GM18520 (cell line): Measurements from ENCODE around the gene ADAMTS9.

Experiments used
- ATAC-seq: cut with Tn5 transposase; IDR thresholded peaks from one replicate; pipeline ENCODE4 v1.9.1; 2021; ENCODE audit not compliant: unreplicated experiment

The ADAMTS9 gene

GRCh38 chr3:64658001-64658400 is 29.8 kb downstream of the ADAMTS9 start:
- no peak for ATAC-seq

- ATAC-seq, result no peak
Observed at GRCh38 chr3:64656544-64656943, 31.3 kb downstream of the ADAMTS9 start.

- no peak for ATAC-seq
Observed at GRCh38 chr3:64655160-64655559, 32.6 kb downstream of the ADAMTS9 start.

DNA sequence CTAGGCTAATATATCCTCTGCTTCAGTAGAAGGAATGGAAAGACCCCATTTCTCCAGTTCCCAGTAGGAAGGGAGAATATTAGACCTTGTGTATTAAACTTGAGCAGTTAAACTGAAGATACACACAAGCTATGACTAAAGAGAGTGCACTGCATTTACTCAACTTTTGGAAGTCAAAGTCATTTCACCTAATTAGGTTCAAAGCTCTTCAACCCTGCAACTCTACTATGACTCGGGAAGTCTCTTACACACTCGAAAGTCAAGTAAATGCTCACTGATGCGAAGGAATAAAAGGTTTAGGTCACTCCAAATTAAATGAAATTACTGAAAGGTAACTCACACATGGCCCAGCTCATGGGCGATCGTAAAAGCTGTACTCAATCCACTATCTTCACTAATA is 33.8 kb downstream of the ADAMTS9 start:
- ATAC-seq, result no peak

GRCh38 chr3:64653101-64653500 is 34.7 kb downstream of the ADAMTS9 start:
- ATAC-seq, result no peak

DNA sequence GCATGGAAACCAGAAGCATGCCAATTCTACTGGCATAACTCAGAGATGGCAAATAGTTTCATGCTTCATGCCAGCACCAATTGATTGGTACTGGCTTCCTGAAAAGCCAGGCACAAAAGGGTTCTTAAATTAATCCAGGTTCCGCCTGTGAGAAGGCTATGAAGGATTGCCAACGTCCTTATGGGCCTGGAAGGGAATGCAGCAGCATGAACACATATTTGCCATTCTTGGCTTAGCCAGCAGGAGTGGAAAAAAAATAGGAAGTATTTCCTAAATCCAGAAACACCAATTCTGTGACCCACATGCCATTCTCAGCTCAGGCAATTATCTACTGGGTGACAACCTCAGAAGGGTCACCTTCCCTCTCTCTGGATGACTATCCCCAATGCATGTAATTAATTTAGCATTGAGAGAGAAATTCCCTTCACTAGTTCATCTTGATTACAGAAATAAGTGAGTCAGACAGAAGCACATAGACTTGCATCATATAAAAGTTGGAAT is 36.0 kb downstream of the ADAMTS9 start:
- no peak for ATAC-seq

- ATAC-seq, result no peak
Observed at GRCh38 chr3:64651303-64651702, 36.5 kb downstream of the ADAMTS9 start.

DNA sequence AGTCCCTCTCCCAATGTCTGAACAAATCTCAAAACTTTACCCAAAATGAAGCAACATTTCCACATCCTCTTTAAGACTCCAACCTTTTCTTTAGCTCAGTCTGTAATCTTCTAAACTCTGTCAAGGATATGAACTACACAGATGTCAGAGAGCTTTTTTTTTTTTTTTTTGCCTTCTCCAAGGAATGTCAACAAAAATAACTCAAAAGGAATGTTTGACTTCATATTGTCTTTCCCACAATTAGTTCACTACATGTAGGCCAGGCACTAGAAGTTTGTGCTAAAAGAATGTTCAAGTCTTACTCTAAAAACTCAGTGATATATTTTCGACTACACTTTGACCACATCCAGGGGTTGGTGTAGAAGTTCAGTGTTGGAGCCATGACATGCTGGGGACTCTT is 37.1 kb downstream of the ADAMTS9 start:
- no peak for ATAC-seq

DNA sequence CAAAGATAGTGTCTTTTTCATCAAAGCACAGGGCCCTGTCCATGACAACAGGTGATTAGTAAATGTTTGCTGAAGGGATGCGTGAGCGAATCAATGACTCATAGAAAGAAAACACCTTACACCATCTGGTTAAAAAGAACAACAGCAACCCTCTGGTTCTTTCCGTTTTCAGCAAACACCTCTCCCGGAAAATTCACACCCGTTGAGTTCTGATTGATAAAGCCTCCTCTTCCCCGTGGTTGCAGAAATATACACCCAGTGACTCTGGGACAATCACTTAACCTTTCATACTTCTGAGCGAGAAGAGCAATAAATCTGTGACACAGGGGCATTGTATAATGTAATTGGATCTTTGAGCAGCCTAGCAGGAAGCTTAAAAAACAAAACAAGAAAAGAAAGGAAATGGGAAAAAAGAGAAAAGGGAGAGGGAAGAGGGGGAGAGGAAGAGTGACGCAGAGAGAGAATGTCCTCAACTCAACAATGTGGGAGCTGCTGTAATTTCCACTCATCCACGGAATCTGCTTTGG is 37.6 kb downstream of the ADAMTS9 start:
- ATAC-seq, result no peak

- no peak for ATAC-seq
Observed at GRCh38 chr3:64648927-64649906, 38.6 kb downstream of the ADAMTS9 start.

DNA sequence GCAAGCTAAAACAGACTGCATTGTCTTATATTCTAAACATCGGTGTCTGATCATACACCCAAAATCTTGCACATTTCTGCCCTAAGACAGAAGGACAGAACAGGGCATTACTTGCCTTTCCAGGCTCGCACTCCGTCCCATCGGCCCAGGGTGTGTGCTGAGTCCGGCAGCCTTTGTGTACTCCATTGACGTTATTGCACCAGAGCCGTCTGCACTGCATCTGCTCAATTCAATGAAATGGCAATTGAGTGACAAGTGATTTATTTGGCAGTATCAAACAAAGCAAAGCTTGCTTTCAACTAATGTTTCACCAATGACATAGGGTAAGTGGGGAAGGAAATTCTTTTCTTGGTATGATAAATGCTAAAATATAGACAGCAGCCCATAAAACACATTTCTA is 40.0 kb downstream of the ADAMTS9 start:
- no peak for ATAC-seq

DNA sequence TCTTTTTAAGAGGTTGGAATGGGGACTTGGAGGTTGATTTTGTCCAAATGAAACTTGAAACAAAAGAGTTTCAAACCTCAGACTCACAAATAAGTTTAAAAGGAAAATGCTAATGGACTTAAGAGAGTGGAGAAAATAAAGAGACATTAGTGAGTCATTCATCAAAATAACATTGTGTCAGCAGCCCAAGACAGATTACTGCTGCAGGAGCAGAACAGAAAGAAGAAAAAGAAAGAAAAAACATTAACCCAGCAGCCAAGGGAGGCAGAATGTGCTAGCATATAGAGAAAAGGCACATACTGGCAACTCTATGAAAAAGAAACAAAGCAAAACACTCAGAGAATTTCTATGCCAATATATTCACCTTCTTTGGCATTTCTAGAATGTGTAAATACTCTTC is 42.6 kb downstream of the ADAMTS9 start:
- no peak for ATAC-seq

DNA sequence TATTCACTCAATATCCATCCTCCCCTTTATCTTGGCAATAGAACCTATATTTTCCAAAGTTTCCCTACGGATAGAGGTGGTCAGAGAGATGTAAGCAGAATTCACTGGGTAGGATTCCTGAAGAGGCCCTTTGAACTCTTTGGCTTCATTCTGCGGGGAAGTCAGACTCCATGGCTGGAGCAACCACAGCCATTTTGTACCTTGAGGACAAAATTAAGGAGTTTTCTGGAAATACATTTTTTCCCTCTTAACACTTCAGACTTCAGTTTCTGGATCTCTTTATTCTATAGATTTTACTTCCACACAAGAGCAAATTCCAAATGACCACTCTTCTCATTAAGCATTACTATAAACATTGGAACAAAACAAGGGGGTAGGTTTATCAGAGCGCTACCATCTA is 43.3 kb downstream of the ADAMTS9 start:
- no peak for ATAC-seq

GRCh38 chr3:64642327-64643151 is 45.3 kb downstream of the ADAMTS9 start:
- ATAC-seq, result no peak

DNA sequence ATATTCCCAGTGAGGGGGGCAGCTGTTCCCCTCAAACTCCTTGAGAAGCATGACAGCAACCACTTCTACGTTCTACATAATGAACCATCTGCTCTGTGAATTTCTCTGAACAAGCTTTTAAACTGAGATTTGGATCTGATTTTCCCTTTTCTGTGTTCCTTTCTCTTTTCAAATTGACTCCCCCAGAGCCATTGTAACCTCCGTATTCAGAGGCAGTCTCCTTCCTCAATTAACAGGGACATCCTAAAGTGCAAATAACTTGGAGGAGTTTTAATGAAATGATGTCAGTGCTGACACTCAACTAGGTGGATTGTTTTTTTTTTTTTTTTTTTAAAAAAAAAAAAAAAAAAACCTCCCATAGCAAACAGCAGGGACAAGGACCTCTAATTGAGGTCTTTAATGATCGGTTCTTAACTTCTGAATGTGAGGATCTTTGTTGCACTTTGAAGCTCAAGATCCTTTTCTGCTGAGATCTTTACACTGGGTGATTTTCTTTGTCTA is 48.8 kb downstream of the ADAMTS9 start:
- no peak for ATAC-seq

GRCh38 chr3:64638511-64638910 is 49.3 kb downstream of the ADAMTS9 start:
- no peak for ATAC-seq

- no peak for ATAC-seq
Observed at GRCh38 chr3:64634417-64634816, 53.4 kb downstream of the ADAMTS9 start.

DNA sequence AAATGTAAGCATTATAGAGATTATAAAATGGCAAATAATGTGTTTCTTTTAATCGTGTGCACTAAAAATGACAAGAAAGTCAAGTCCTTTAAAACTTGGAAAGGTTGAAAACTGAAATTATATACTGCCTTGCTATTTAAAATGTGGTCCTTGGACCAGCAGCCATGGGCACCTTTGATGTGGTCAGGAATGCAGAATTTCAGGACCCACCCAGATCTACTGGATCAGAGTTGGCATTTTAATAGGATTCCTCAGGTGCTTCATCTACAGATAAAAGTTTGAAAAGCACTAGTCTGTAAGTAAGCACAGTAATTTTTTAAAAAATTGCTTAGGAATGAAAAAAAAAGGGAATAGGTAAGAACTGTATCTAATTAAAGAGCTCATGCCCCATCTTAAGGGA is 55.8 kb downstream of the ADAMTS9 start:
- no peak for ATAC-seq

- ATAC-seq, result no peak
Observed at GRCh38 chr3:64627471-64628321, 60.1 kb downstream of the ADAMTS9 start.

DNA sequence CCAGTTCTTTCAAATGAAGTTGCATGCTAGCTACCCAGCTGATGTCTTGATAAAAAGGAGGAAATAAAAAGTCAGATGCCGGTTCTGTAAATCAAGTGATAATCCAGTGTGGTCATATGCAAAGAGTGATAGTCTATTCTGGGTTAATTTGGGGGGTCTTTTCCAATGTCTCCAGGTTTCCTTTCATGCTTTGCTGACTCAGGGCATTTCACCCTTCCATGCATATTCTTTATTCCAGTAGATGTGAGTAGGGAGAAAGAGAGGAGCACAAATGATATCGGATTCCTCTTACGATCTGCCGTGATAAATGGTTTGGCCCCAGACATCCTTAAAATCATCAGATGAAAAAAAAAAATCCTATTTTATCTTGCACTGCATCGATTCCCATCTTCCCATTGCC is 60.8 kb downstream of the ADAMTS9 start:
- no peak for ATAC-seq
